K562 treated with DMSO at 1 percent for 12 hours (cell line): ENCODE data around the gene TRIM75. TPM values are rescaled to one million over a fixed set of nuclear protein-coding genes. Genes with fewer than 3 reads are reported as not detected.

Experiments
- total RNA-seq: library from RNA; unstranded; fragments of 300-600 nt; gene quantifications from 2 replicates; pipeline ENCODE4 v1.2.3, GENCODE V29; 2022; ENCODE audit not compliant: insufficient read depth

The TRIM75 gene
- total RNA-seq: not detected in 2 replicates

GRCh38 chr4:165053645-165054044, at the start of gene TRIM75:
TSS of gene TRIM75 (plus strand) at chr4:165053866. CDS start at chr4:165059148, 5,282 bp downstream.

GRCh38 chr4:165031436-165032211, 22.0 kb upstream of the TRIM75 start, which contains the start of gene TRIM60:
TSS of gene TRIM60 (plus strand) at chr4:165031999. CDS start at chr4:165040073, 8,074 bp downstream.

Other genes with a start within 250 kb of the TRIM75 start
- gene APELA, start 176.7 kb upstream of the TRIM75 start, total RNA-seq: not detected in 2 replicates
- 0.47 TPM in 1 of 2 replicates, not detected in the other for gene TRIM61, start 76.2 kb upstream of the TRIM75 start, total RNA-seq
- gene TRIM60, start 21.9 kb upstream of the TRIM75 start, total RNA-seq: not detected in 2 replicates
- 5.7 and 7.2 TPM in 2 replicates for gene TMEM192, start 59.0 kb downstream of the TRIM75 start, total RNA-seq
- gene KLHL2, start 153.7 kb downstream of the TRIM75 start, total RNA-seq: 4.1 and 9.5 TPM in 2 replicates